GM13977 (cell line): ENCODE data around the gene ZPBP.

ENCODE experiments used
- DNase-seq: peaks from one replicate; pipeline ENCODE4 v3.0.0; 2012; ENCODE audit warnings: low spot score
- in situ Hi-C: fragments of 300-500 bp; cut with MboI; formaldehyde crosslinking; loops from one replicate; pipeline ENCODE4 v1.12.0; 2022; ENCODE audit warnings: low sequenced_read_pairs, low pct_unique_long_range_greater_than_20kb, mixed read lengths, inconsistent platforms; ENCODE audit not compliant: unreplicated experiment
- TF ChIP-seq, protein P1 (sequence below): IDR thresholded peaks from 2 replicates; pipeline ENCODE4 v1.5.1; 2012; ENCODE audit warnings: mild to moderate bottlenecking, control low read depth; ENCODE audit not compliant: insufficient read depth; ENCODE audit errors: extremely low read depth, missing control alignments

The ZPBP gene

GRCh38 chr7:50088463-50089129 lies 4.5 kb downstream of the ZPBP start:
- DNase-seq, result no peak
- in situ Hi-C loops, result loop anchor here (25.0 kb wide), 1 partner anchor 574 kb away; no protein-coding TSS in a partner anchor
- TF ChIP-seq, protein P1, sequence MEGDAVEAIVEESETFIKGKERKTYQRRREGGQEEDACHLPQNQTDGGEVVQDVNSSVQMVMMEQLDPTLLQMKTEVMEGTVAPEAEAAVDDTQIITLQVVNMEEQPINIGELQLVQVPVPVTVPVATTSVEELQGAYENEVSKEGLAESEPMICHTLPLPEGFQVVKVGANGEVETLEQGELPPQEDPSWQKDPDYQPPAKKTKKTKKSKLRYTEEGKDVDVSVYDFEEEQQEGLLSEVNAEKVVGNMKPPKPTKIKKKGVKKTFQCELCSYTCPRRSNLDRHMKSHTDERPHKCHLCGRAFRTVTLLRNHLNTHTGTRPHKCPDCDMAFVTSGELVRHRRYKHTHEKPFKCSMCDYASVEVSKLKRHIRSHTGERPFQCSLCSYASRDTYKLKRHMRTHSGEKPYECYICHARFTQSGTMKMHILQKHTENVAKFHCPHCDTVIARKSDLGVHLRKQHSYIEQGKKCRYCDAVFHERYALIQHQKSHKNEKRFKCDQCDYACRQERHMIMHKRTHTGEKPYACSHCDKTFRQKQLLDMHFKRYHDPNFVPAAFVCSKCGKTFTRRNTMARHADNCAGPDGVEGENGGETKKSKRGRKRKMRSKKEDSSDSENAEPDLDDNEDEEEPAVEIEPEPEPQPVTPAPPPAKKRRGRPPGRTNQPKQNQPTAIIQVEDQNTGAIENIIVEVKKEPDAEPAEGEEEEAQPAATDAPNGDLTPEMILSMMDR, result no peak

GRCh38 chr7:50085344-50085743 lies 7.7 kb downstream of the ZPBP start:
- in situ Hi-C loops, result loop anchor here (25.0 kb wide), 1 partner anchor 577 kb away; no protein-coding TSS in a partner anchor
- TF ChIP-seq, protein P1, result no peak
- DNase-seq, result no peak

DNA sequence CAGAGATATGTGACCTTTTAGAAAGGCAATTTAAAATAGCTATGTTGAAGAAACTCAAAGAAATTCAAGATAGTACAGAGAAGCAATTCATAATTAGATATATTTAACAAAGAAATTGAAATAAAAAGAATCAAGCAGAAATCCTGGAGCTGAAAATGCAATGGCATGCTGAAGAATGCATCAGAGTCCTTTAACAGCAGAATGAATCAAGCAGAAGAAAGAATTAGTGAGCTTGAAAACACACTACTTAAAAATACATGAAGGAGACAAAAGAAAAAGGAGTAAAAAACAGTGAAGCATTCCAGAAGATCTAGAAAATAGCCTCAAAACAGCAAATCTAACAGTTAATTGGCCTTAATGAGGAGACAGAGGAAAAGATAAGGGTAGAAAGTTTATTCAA lies 20.0 kb downstream of the ZPBP start:
- DNase-seq, result no peak
- TF ChIP-seq, protein P1, result no peak

DNA sequence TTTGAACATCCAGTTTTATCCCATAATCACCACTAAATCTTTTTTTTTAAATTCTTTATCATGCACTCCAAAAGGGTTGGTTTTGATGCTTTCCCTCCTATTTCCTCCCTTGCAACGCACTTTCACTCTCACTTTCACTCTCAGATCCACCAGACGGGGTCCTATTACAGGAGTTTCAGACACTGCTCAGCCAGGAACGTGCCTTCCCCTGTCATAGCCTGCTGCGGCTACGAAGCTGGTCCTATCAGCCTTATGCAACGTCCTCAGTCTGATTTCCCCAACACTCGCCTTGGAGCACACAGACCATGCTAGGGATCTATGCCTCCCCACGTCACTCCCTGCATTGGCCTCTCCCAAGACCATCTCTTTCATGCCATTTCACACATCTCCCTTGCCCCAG lies 23.4 kb downstream of the ZPBP start:
- in situ Hi-C loops, result no loop called here
- peak; percentile 3 for DNase-seq
- TF ChIP-seq, protein P1, result no peak

More for the DNA sequence above, 20.0 kb downstream of the ZPBP start:
- in situ Hi-C loops, result no loop called here

- peak; percentile 5 for DNase-seq
- in situ Hi-C loops, result no loop called here
- TF ChIP-seq, protein P1, result no peak
These were observed 24.0 kb downstream of the ZPBP start for GRCh38 chr7:50068850-50069551.

- no peak for DNase-seq
- TF ChIP-seq, protein P1, result no peak
- in situ Hi-C loops, result no loop called here
These were observed 25.0 kb downstream of the ZPBP start for GRCh38 chr7:50068026-50068425.
